GM12878 (cell line): ENCODE results near the gene RAET1G. TPM values are rescaled to one million over a fixed set of nuclear protein-coding genes. Genes with fewer than 3 reads are reported as not detected.

ENCODE experiments used
- ATAC-seq: fragments of 200-7000 bp; cut with Tn5 transposase; 3 replicates; pipeline ENCODE4 v1.9.1; 2020; ENCODE audit warnings: mild to moderate bottlenecking, moderate library complexity
- BruUV-seq: library from RNA; stranded (reverse); fragments of 400-500 nt; replicated peaks from 2 replicates; lab custom pipeline; 2021; lab: Mats Ljungman, UMichigan
- CTCF ChIA-PET: fragments of 300-600 bp; sonication (Branson Sonifier 250); formaldehyde crosslinking; extraction: SDS; loops from one replicate; lab custom pipeline; 2021; ENCODE audit warnings: inconsistent platforms; lab: Yijun Ruan, JAX
- POLR2A ChIA-PET: fragments of 350-600 bp; formaldehyde crosslinking; extraction: SDS; loops from one replicate; lab custom pipeline; 2021; ENCODE audit warnings: inconsistent platforms; lab: Charles Lee
- RAD21 ChIA-PET: fragments of 300-600 bp; sonication (Branson Sonifier 250); formaldehyde crosslinking; loops from one replicate; lab custom pipeline; 2023; ENCODE audit warnings: antibody characterized with exemption; ENCODE audit not compliant: unreplicated experiment; lab: Charles Lee
- SMC1A ChIA-PET: fragments of 300-600 bp; sonication (Branson Sonifier 250); formaldehyde crosslinking; loops from one replicate; lab custom pipeline; 2023; ENCODE audit not compliant: unreplicated experiment, uncharacterized antibody; lab: Charles Lee
- DNase-seq: peaks from one replicate; pipeline ENCODE4 v3.0.0-alpha.2; 2011; ENCODE audit warnings: low read depth, low spot score
- FAIRE-seq: peaks from 3 replicates; lab custom pipeline; 2011; peaks lifted over from hg19 to GRCh38; lab: Jason Lieb, UNC
- H2AFZ ChIP-seq: 2 replicates; pipeline ENCODE4 v1.6.0; 2011; ENCODE audit warnings: low read depth, low read length, control low read depth; ENCODE audit not compliant: control insufficient read depth
- H3K27ac ChIP-seq: 2 replicates; pipeline ENCODE4 v1.5.1; 2011; ENCODE audit warnings: control low read depth; ENCODE audit not compliant: control insufficient read depth, insufficient read depth
- H3K27me3 ChIP-seq, 2 experiments: replicated peaks in 1 of 2; 2 replicates each; pipeline versions ENCODE4 v1.6.0 to v1.6.1; 2011; ENCODE audit warnings: low read length in 1 of 2; ENCODE audit not compliant: control insufficient read depth in 2 of 2, insufficient read depth in 2 of 2
- H3K36me3 ChIP-seq, 2 experiments: 2 replicates each; pipeline ENCODE4 v1.5.1; 2011; ENCODE audit warnings: low read length in 1 of 2; ENCODE audit not compliant: control insufficient read depth in 2 of 2, insufficient read depth in 2 of 2
- H3K4me1 ChIP-seq: 2 replicates; pipeline ENCODE4 v1.6.1; 2011; ENCODE audit warnings: mild to moderate bottlenecking, low read length, moderate library complexity, mixed read lengths; ENCODE audit not compliant: control insufficient read depth, insufficient read depth
- H3K4me2 ChIP-seq: 2 replicates; pipeline ENCODE4 v1.6.0; 2011; ENCODE audit warnings: control low read depth; ENCODE audit not compliant: control insufficient read depth, insufficient read depth
- H3K4me3 ChIP-seq: fragments of 200-600 bp; sonication (generic); 2 replicates; pipeline ENCODE4 v1.5.1; 2016
- H3K79me2 ChIP-seq: 2 replicates; pipeline ENCODE4 v1.6.0; 2011; ENCODE audit warnings: low read length; ENCODE audit not compliant: control insufficient read depth, insufficient read depth
- H3K9ac ChIP-seq: 2 replicates; pipeline ENCODE4 v1.8.0; 2011; ENCODE audit warnings: low read length, control low read depth, mixed read lengths; ENCODE audit not compliant: control insufficient read depth, insufficient read depth
- H3K9me3 ChIP-seq: replicated peaks from 3 replicates; pipeline ENCODE4 v1.5.1; 2011; ENCODE audit warnings: mild to moderate bottlenecking, low read length; ENCODE audit not compliant: control insufficient read depth, insufficient read depth
- H4K20me1 ChIP-seq: 2 replicates; pipeline ENCODE4 v1.6.0; 2011; ENCODE audit not compliant: control insufficient read depth, insufficient read depth
- ASH2L ChIP-seq: fragments of 300-600, 200-600 bp; sonication (generic); IDR thresholded peaks from 2 replicates; pipeline ENCODE4 v1.6.1; 2017; ENCODE audit warnings: low read depth, mild to moderate bottlenecking, borderline replicate concordance
- CEBPB ChIP-seq, 2 experiments: fragments of 150-350 bp in 1 of 2; IDR thresholded peaks; 2 replicates each; pipeline ENCODE4 v1.6.1; 2012 to 2014; ENCODE audit warnings: low read depth in 2 of 2, low read length in 2 of 2, borderline replicate concordance in 1 of 2, inconsistent platforms in 1 of 2
- ESRRA ChIP-seq: IDR thresholded peaks from 2 replicates; pipeline ENCODE4 v1.6.1; 2012; ENCODE audit warnings: mild to moderate bottlenecking, low read length, improper control_type of control experiment
- NFYB ChIP-seq: IDR thresholded peaks from 2 replicates; pipeline ENCODE4 v1.6.1; 2011; ENCODE audit warnings: low read depth, mild to moderate bottlenecking, low read length, improper control_type of control experiment, moderate library complexity; ENCODE audit not compliant: insufficient read depth
- POU2F2 ChIP-seq: IDR thresholded peaks from 3 replicates; pipeline ENCODE4 v1.6.1; 2011; ENCODE audit warnings: low read depth, mild to moderate bottlenecking, low read length, borderline replicate concordance
- PRDM15 ChIP-seq: fragments of 450-650 bp; formaldehyde crosslinking; IDR thresholded peaks from 2 replicates; pipeline ENCODE4 v1.4.0; 2020; ENCODE audit warnings: mild to moderate bottlenecking, moderate library complexity
- RELA ChIP-seq: fragments of 450-650 bp; IDR thresholded peaks from 2 replicates; pipeline ENCODE4 v1.8.0; 2014; ENCODE audit warnings: borderline replicate concordance; ENCODE audit not compliant: partially characterized antibody
- SKIL ChIP-seq: fragments of 450-650 bp; IDR thresholded peaks from 2 replicates; pipeline ENCODE4 v1.6.1; 2017; ENCODE audit warnings: mild to moderate bottlenecking, low read depth, inconsistent platforms; ENCODE audit not compliant: poor library complexity, severe bottlenecking
- TAF1 ChIP-seq: IDR thresholded peaks from 2 replicates; pipeline ENCODE4 v1.6.1; 2011; ENCODE audit warnings: mild to moderate bottlenecking, low read depth, low read length, borderline replicate concordance
- ZBTB33 ChIP-seq: fragments of 450-650 bp; IDR thresholded peaks from 2 replicates; pipeline ENCODE4 v1.6.1; 2017; ENCODE audit warnings: mild to moderate bottlenecking
- ZNF207 ChIP-seq: fragments of 450-650 bp; IDR thresholded peaks from 2 replicates; pipeline ENCODE4 v1.6.1; 2014; ENCODE audit warnings: antibody characterized with exemption, mild to moderate bottlenecking, borderline replicate concordance
- WGBS: methylation state at CpG from one replicate; pipeline ENCODE4 v1.1.6; 2016; ENCODE audit warnings: low lambda C conversion rate; ENCODE audit not compliant: insufficient replicate concordance, insufficient coverage; ENCODE audit errors: missing lambda C conversion rate; 5-methylcytosine and 5-hydroxymethylcytosine counted together
- in situ Hi-C: fragments of 300-500 bp; cut with MboI; formaldehyde crosslinking; loops from 9 replicates; pipeline ENCODE4 v1.14.3; 2018; ENCODE audit warnings: mixed read lengths
- intact Hi-C: fragments of 100-400 bp; cut with micrococcal nuclease; formaldehyde crosslinking; loops from one replicate; pipeline ENCODE4 v1.14.2; 2022; ENCODE audit not compliant: unreplicated experiment
- polyA plus RNA-seq, 11 experiments: library from polyadenylated mRNA; depleted of rRNA in 4 of 11; unstranded in 6 of 11; stranded (reverse) in 5 of 11; fragments of >200 nt; fragmentation: Nextera tagmentation in 4 of 11; fragmentation: Illumina TruSeq in 1 of 11; extraction: Ambion mirVana in 4 of 11; extraction: Trizol in 1 of 11; gene quantifications; 1 replicate in 1 of 11; 2 replicates in 10 of 11; pipeline versions ENCODE4 v1.2.1 to v1.2.3, GENCODE V29; 2011 to 2016; ENCODE audit warnings: inconsistent platforms in 2 of 11, missing spikeins in 2 of 11, low read depth in 1 of 11
- total RNA-seq, 4 experiments: library from RNA; depleted of rRNA in 3 of 4; stranded (reverse); fragments of >200 nt in 3 of 4; fragmentation: Illumina TruSeq in 1 of 4; extraction: Trizol in 1 of 4; gene quantifications; 2 replicates each; pipeline versions ENCODE4 v1.2.1 to v1.2.3, GENCODE V29; 2013 to 2021

RAET1G gene
- total and polyA plus RNA-seq, 10 of the 15 experiments (the other 5 are each of a cell fraction or from before 2014, with no cell fraction given), result not detected

GRCh38 chr6:149900620-149901443 is 22.1 kb downstream of the RAET1G start:
- Histone ChIP-seq H3K9ac (no peak overlapping the region), H4K20me1 (no peaks in the 10 kb centered on the region), H3K9me3 (no peaks in the 10 kb centered on the region), H3K79me2 (no peaks in the 10 kb centered on the region), H3K27ac (no peak overlapping the region), H3K4me2 (no peak overlapping the region), H2AFZ (no peak overlapping the region), H3K4me3 (no peak overlapping the region), H3K4me1 (no peaks in the 10 kb centered on the region), H3K27me3 (peaks cover 6 to 8% of the 10 kb centered on the region in 2 experiments), H3K36me3 (no peaks in the 10 kb centered on the region)
- in situ Hi-C loops, result no loop called here
- DNase-seq (no peak), ATAC-seq (no peak), FAIRE-seq (no peak)
- CTCF ChIA-PET, result no interaction called here
- POLR2A ChIA-PET, result interaction anchor here (0.5 kb wide), 1 partner anchor 69 kb away, joined by 4 read pairs; no protein-coding TSS in a partner anchor
- RAD21 ChIA-PET, result no interaction called here
- intact Hi-C loops, result no loop called here
- WGBS, result 14% methylated on average over 11 of the region's 11 CpGs
- BruUV-seq, result no TSS peak
- SMC1A ChIA-PET, result no interaction called here
- TF ChIP-seq NFYB (no peak), ASH2L (no peak), ZNF207 (no peak), POU2F2 (no peak), SKIL (no peak), PRDM15 (no peak), ESRRA (no peak), ZBTB33 (no peak), RELA (no peak), CEBPB (IDR thresholded peaks at IDR 0.05; ENCODE audit: borderline replicate concordance in 1 of 2, low read depth in 2 of 2, low read length in 2 of 2) (no peak), TAF1 (no peak)
